ENCODE measurements around the gene HFE. TPM values are rescaled to one million over a fixed set of nuclear protein-coding genes. Genes with fewer than 3 reads are reported as not detected.

Gene HFE
- total and polyA plus RNA-seq, 2 of the 13 experiments (the other 11 are each of a cell fraction or from before 2014, with no cell fraction given), result 3.7 to 6.3 TPM

GRCh38 chr6:26141378-26141904 lies 54.2 kb downstream of the HFE start (continued):
- TF ChIP-seq ZNF768 (CRISPR knock-in tag; IDR thresholded peaks at IDR 0.05) (peak; percentile 91), ZNF747 (CRISPR knock-in tag; IDR thresholded peaks at IDR 0.05; ENCODE audit: borderline replicate concordance) (no peak), ZNF83 (CRISPR knock-in tag; IDR thresholded peaks at IDR 0.05; ENCODE audit: borderline replicate concordance) (no peak), ZSCAN12 (CRISPR knock-in tag; IDR thresholded peaks at IDR 0.05) (no peak), YY1 (IDR thresholded peaks at IDR 0.05; ENCODE audit: insufficient read depth, insufficient replicate concordance, low read depth, low read length) (peak; percentile 26), SALL1 (CRISPR knock-in tag; IDR thresholded peaks at IDR 0.05) (0 out of 2 replicates have a peak, but pooled peaks have one; percentile 18), ZNF556 (CRISPR knock-in tag; IDR thresholded peaks at IDR 0.05; ENCODE audit: borderline replicate concordance) (no peak), PAWR (CRISPR knock-in tag; IDR thresholded peaks at IDR 0.05; ENCODE audit: borderline replicate concordance) (no peak), IRF9 (CRISPR knock-in tag; IDR thresholded peaks at IDR 0.05; ENCODE audit: borderline replicate concordance) (no peak), ZNF513 (CRISPR knock-in tag; conservative IDR thresholded peaks at IDR 0.05) (no peak)
- TF ChIP-seq, protein P1, sequence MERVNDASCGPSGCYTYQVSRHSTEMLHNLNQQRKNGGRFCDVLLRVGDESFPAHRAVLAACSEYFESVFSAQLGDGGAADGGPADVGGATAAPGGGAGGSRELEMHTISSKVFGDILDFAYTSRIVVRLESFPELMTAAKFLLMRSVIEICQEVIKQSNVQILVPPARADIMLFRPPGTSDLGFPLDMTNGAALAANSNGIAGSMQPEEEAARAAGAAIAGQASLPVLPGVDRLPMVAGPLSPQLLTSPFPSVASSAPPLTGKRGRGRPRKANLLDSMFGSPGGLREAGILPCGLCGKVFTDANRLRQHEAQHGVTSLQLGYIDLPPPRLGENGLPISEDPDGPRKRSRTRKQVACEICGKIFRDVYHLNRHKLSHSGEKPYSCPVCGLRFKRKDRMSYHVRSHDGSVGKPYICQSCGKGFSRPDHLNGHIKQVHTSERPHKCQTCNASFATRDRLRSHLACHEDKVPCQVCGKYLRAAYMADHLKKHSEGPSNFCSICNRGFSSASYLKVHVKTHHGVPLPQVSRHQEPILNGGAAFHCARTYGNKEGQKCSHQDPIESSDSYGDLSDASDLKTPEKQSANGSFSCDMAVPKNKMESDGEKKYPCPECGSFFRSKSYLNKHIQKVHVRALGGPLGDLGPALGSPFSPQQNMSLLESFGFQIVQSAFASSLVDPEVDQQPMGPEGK (CRISPR knock-in tag; IDR thresholded peaks at IDR 0.05), result no peak
- TF ChIP-seq, protein P2, sequence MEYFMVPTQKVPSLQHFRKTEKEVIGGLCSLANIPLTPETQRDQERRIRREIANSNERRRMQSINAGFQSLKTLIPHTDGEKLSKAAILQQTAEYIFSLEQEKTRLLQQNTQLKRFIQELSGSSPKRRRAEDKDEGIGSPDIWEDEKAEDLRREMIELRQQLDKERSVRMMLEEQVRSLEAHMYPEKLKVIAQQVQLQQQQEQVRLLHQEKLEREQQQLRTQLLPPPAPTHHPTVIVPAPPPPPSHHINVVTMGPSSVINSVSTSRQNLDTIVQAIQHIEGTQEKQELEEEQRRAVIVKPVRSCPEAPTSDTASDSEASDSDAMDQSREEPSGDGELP (IDR thresholded peaks at IDR 0.05; ENCODE audit: borderline replicate concordance, low read depth), result 0 out of 2 replicates have a peak, but pooled peaks have one; percentile 7
- TF ChIP-seq, protein P3, sequence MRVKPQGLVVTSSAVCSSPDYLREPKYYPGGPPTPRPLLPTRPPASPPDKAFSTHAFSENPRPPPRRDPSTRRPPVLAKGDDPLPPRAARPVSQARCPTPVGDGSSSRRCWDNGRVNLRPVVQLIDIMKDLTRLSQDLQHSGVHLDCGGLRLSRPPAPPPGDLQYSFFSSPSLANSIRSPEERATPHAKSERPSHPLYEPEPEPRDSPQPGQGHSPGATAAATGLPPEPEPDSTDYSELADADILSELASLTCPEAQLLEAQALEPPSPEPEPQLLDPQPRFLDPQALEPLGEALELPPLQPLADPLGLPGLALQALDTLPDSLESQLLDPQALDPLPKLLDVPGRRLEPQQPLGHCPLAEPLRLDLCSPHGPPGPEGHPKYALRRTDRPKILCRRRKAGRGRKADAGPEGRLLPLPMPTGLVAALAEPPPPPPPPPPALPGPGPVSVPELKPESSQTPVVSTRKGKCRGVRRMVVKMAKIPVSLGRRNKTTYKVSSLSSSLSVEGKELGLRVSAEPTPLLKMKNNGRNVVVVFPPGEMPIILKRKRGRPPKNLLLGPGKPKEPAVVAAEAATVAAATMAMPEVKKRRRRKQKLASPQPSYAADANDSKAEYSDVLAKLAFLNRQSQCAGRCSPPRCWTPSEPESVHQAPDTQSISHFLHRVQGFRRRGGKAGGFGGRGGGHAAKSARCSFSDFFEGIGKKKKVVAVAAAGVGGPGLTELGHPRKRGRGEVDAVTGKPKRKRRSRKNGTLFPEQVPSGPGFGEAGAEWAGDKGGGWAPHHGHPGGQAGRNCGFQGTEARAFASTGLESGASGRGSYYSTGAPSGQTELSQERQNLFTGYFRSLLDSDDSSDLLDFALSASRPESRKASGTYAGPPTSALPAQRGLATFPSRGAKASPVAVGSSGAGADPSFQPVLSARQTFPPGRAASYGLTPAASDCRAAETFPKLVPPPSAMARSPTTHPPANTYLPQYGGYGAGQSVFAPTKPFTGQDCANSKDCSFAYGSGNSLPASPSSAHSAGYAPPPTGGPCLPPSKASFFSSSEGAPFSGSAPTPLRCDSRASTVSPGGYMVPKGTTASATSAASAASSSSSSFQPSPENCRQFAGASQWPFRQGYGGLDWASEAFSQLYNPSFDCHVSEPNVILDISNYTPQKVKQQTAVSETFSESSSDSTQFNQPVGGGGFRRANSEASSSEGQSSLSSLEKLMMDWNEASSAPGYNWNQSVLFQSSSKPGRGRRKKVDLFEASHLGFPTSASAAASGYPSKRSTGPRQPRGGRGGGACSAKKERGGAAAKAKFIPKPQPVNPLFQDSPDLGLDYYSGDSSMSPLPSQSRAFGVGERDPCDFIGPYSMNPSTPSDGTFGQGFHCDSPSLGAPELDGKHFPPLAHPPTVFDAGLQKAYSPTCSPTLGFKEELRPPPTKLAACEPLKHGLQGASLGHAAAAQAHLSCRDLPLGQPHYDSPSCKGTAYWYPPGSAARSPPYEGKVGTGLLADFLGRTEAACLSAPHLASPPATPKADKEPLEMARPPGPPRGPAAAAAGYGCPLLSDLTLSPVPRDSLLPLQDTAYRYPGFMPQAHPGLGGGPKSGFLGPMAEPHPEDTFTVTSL (CRISPR knock-in tag; IDR thresholded peaks at IDR 0.05; ENCODE audit: borderline replicate concordance), result no peak
